Stimulated activated CD8-positive, alpha-beta memory T cell treated with anti-CD3 and anti-CD28 coated beads, Interleukin-15, amount 100 ng/mL, for 48 hours (primary cell): ENCODE measurements around the gene MUC22.
A peak's percentile ranks its signal among the peaks of the same experiment; 100 is the strongest.
"Not testable (repeated sequence)": the region's sequence is repeated elsewhere in the genome, so short reads cannot be mapped to it uniquely, and the experiment has no call there.

ENCODE experiments used
- DNase-seq, 2 donors: peaks; one replicate each; pipeline ENCODE4 v3.0.0-alpha.2; 2020; ENCODE audit warnings: low read depth in 2 of 2

MUC22 gene

GRCh38 chr6:31037169-31037568 is 26.9 kb downstream of the MUC22 start:
- no peak for DNase-seq

GRCh38 chr6:31037682-31038081 is 27.4 kb downstream of the MUC22 start:
- DNase-seq, result no peak

- no peak for DNase-seq
These were observed 28.3 kb downstream of the MUC22 start for GRCh38 chr6:31038559-31038958.

GRCh38 chr6:31040801-31041200 is 30.5 kb downstream of the MUC22 start:
- no peak for DNase-seq

- DNase-seq, result no peak
These were observed 31.2 kb downstream of the MUC22 start for GRCh38 chr6:31041372-31041974.

- no peak for DNase-seq
These were observed 32.5 kb downstream of the MUC22 start for GRCh38 chr6:31042806-31043205.

- no peak for DNase-seq
These were observed 37.8 kb downstream of the MUC22 start for GRCh38 chr6:31048099-31048498.

GRCh38 chr6:31049518-31049917 is 39.2 kb downstream of the MUC22 start:
- DNase-seq, result no peak

GRCh38 chr6:31053187-31053586 is 42.9 kb downstream of the MUC22 start:
- not testable (repeated sequence) for DNase-seq

GRCh38 chr6:31053873-31054272 is 43.6 kb downstream of the MUC22 start:
- DNase-seq, result no peak

- no peak for DNase-seq
These were observed 45.2 kb downstream of the MUC22 start for GRCh38 chr6:31055441-31055840.

- no peak for DNase-seq
These were observed 47.2 kb downstream of the MUC22 start for GRCh38 chr6:31057426-31058003.

GRCh38 chr6:31058128-31058894 is 48.0 kb downstream of the MUC22 start:
- DNase-seq, result no peak

GRCh38 chr6:31060145-31060544 is 49.9 kb downstream of the MUC22 start:
- DNase-seq, result no peak

- DNase-seq, result no peak
These were observed 53.7 kb downstream of the MUC22 start for GRCh38 chr6:31063906-31064435.

- DNase-seq, result no peak
These were observed 55.3 kb downstream of the MUC22 start for GRCh38 chr6:31065556-31065955.

- not testable (repeated sequence) for DNase-seq
These were observed 56.8 kb downstream of the MUC22 start for GRCh38 chr6:31067028-31067427.

- not testable (repeated sequence) for DNase-seq
These were observed 57.8 kb downstream of the MUC22 start for GRCh38 chr6:31067891-31068668.

GRCh38 chr6:31068669-31069340 is 58.5 kb downstream of the MUC22 start:
- peak; percentile 38 to 48 for DNase-seq

GRCh38 chr6:31070711-31071197 is 60.5 kb downstream of the MUC22 start:
- no peak for DNase-seq

- DNase-seq, result no peak
These were observed 64.1 kb downstream of the MUC22 start for GRCh38 chr6:31074401-31074800.
